ENCODE results near the gene CPSF2. TPM values are rescaled to one million over a fixed set of nuclear protein-coding genes. Genes with fewer than 3 reads are reported as not detected.

The CPSF2 gene
- total and polyA plus RNA-seq, 10 of the 15 experiments (the other 5 are each of a cell fraction or from before 2014, with no cell fraction given) = 18.2 to 71.8 (median 47.0) TPM

DNA sequence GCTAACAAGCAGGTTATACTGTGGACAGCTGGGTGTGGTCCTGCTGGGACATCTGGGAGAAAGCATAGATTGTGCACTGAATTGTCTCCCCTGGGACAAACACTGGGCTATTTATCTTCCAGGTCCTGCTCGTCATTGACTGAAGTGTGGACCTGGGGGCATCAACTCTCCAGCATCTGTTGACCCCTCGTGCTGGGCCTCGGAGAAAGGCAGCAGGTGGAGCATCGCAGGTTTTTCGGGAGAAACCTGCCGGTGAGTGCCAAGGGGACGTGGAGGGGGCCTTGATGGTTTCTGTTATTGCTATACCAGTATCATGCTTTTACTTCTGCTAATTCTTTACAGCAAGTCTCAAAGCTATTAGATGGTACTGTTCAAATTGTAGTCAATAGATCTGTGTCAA is 81.3 kb downstream of the CPSF2 start (continued):
- TF ChIP-seq ASH2L (IDR thresholded peaks at IDR 0.05; ENCODE audit: borderline replicate concordance, low read depth) = no peak
- no peak for TF ChIP-seq BRCA1 (IDR thresholded peaks at IDR 0.05; ENCODE audit: low read depth, low read length)

- in situ Hi-C loops (cut with MboI) = no loop called here
- H3K4me2 ChIP-seq (ENCODE audit: control insufficient read depth, insufficient read depth) = no peak overlapping the region
- H3K79me2 ChIP-seq (ENCODE audit: control insufficient read depth, insufficient read depth, low read length) = no peaks in the 10 kb centered on the region
- no peaks in the 10 kb centered on the region for H3K36me3 ChIP-seq (ENCODE audit: control insufficient read depth in 2 of 2, insufficient read depth in 2 of 2, low read length in 1 of 2)
- H3K9me3 ChIP-seq (replicated peaks; ENCODE audit: control insufficient read depth, insufficient read depth, low read length) = no peaks in the 10 kb centered on the region
- intact Hi-C loops (cut with micrococcal nuclease; ENCODE audit: unreplicated experiment) = no loop called here
- FAIRE-seq (no peak), ATAC-seq (no peak), DNase-seq (ENCODE audit: low read depth, low spot score) (no peak)
- ChIA-PET SMC1A (ENCODE audit: uncharacterized antibody, unreplicated experiment) (no interaction called here), RAD21 (ENCODE audit: unreplicated experiment) (no interaction called here), CTCF (no interaction called here), POLR2A (no interaction called here)
- no peak overlapping the region for H3K27ac ChIP-seq (ENCODE audit: control insufficient read depth, insufficient read depth)
- H3K27me3 ChIP-seq (replicated peaks in 1 of 2; ENCODE audit: control insufficient read depth in 2 of 2, insufficient read depth in 2 of 2, low read length in 1 of 2) = no peaks in the 10 kb centered on the region
- 71% methylated on average over 2 of the region's 2 CpGs for WGBS (ENCODE audit: insufficient coverage, insufficient replicate concordance, low lambda C conversion rate, missing lambda C conversion rate)
- H3K4me3 ChIP-seq = no peak overlapping the region
- H3K4me1 ChIP-seq (ENCODE audit: control insufficient read depth, insufficient read depth, low read length) = no peaks in the 10 kb centered on the region
- H4K20me1 ChIP-seq (ENCODE audit: control insufficient read depth, insufficient read depth) = no peaks in the 10 kb centered on the region
- no TSS peak for BruUV-seq (replicated peaks)
- H3K9ac ChIP-seq (ENCODE audit: control insufficient read depth, insufficient read depth, low read length) = no peak overlapping the region
- no peak overlapping the region for H2AFZ ChIP-seq (ENCODE audit: control insufficient read depth, low read depth, low read length)
- TF ChIP-seq GATAD2B (conservative IDR thresholded peaks at IDR 0.05; ENCODE audit: low read depth) (no peak), TCF7 (IDR thresholded peaks at IDR 0.05; ENCODE audit: borderline replicate concordance) (no peak), ATF2 (IDR thresholded peaks at IDR 0.05; ENCODE audit: low read length) (no peak), CEBPZ (IDR thresholded peaks at IDR 0.05; ENCODE audit: low read depth, low read length) (no peak), LARP7 (IDR thresholded peaks at IDR 0.05) (no peak), SREBF2 (IDR thresholded peaks at IDR 0.05; ENCODE audit: low read length) (no peak), USF2 (IDR thresholded peaks at IDR 0.05; ENCODE audit: borderline replicate concordance, low read depth, low read length) (no peak), ATF7 (IDR thresholded peaks at IDR 0.05; ENCODE audit: low read depth) (no peak), ZBTB4 (CRISPR knock-in tag; IDR thresholded peaks at IDR 0.05) (no peak)
- TF ChIP-seq, protein P1, sequence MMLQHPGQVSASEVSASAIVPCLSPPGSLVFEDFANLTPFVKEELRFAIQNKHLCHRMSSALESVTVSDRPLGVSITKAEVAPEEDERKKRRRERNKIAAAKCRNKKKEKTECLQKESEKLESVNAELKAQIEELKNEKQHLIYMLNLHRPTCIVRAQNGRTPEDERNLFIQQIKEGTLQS (IDR thresholded peaks at IDR 0.05; ENCODE audit: borderline replicate concordance, extremely low read depth, low read depth, low read length) = no peak
- TF ChIP-seq, protein P2, sequence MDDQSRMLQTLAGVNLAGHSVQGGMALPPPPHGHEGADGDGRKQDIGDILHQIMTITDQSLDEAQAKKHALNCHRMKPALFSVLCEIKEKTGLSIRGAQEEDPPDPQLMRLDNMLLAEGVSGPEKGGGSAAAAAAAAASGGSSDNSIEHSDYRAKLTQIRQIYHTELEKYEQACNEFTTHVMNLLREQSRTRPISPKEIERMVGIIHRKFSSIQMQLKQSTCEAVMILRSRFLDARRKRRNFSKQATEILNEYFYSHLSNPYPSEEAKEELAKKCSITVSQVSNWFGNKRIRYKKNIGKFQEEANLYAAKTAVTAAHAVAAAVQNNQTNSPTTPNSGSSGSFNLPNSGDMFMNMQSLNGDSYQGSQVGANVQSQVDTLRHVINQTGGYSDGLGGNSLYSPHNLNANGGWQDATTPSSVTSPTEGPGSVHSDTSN (IDR thresholded peaks at IDR 0.05; ENCODE audit: insufficient replicate concordance, low read depth, low read length) = no peak
Observed at GRCh38 chr14:92204792-92205191, 83.0 kb downstream of the CPSF2 start.

All from GM12878 (cell line).